ENCODE measurements around the gene RBBP9. TPM values are rescaled to one million over a fixed set of nuclear protein-coding genes. Genes with fewer than 3 reads are reported as not detected.

RBBP9 gene
- total RNA-seq, 1 experiment from 2014 or later, result 11.1 TPM

- no peaks in the 10 kb centered on the region for H3K9me3 ChIP-seq (ENCODE audit: control insufficient read depth, insufficient read depth, low read depth, low read length)
- POLR2A ChIA-PET, result no interaction called here
- H3K4me3 ChIP-seq (ENCODE audit: low read depth in 2 of 2, low read length in 2 of 2), result no peak overlapping the region
- ATAC-seq (no peak), DNase-seq (ENCODE audit: low read depth, low spot score) (no peak)
- H3K36me3 ChIP-seq (ENCODE audit: control insufficient read depth, insufficient read depth, low read length), result no peaks in the 10 kb centered on the region
- in situ Hi-C loops (cut with HindIII; ENCODE audit: low pct_unique_long_range_greater_than_20kb, low sequenced_read_pairs) (no loop called here), intact Hi-C loops (cut with micrococcal nuclease; ENCODE audit: unreplicated experiment) (no loop called here)
- no peaks in the 10 kb centered on the region for H3K27me3 ChIP-seq (ENCODE audit: control insufficient read depth, insufficient read depth, low read length)
- CTCF ChIA-PET, result no interaction called here
- no TSS peak for BruUV-seq (replicated peaks)
- H3K27ac ChIP-seq (ENCODE audit: low read length), result no peak overlapping the region
- H3K4me1 ChIP-seq (ENCODE audit: control insufficient read depth, insufficient read depth, low read length), result no peaks in the 10 kb centered on the region
- TF ChIP-seq TCF7L2 (IDR thresholded peaks at IDR 0.05; ENCODE audit: low read depth, low read length) (no peak), REST (IDR thresholded peaks at IDR 0.05; ENCODE audit: insufficient read depth in 1 of 2, low read depth in 2 of 2, low read length in 1 of 2) (no peak), CTCF (IDR thresholded peaks at IDR 0.05) (no peak), POLR2AphosphoS5 (IDR thresholded peaks at IDR 0.05; ENCODE audit: low read depth, low read length) (no peak), SIN3A (IDR thresholded peaks at IDR 0.05; ENCODE audit: borderline replicate concordance, insufficient read depth, low read depth, low read length) (no peak)
Measured at GRCh38 chr20:18436847-18437246, 60.2 kb downstream of the RBBP9 start.

Small RNAs within 50 kb of the gene (microRNA-seq; reads per million reads assigned to microRNA genes)
- 1.9 reads per million for gene MIR3192 (ENCODE audit: unreplicated experiment)

Other genes starting within 250 kb of the RBBP9 start
- gene ZNF133, start 208.7 kb downstream of the RBBP9 start, total RNA-seq (2021; ENCODE audit: unreplicated experiment), result 8.2 TPM
- 3.0 TPM for gene DZANK1, start 30.2 kb downstream of the RBBP9 start, total RNA-seq (2021; ENCODE audit: unreplicated experiment)
- 11.1 TPM for gene POLR3F, start 29.8 kb downstream of the RBBP9 start, total RNA-seq (2021; ENCODE audit: unreplicated experiment)
- 61.3 TPM for gene SEC23B, start 10.7 kb upstream of the RBBP9 start, total RNA-seq (2021; ENCODE audit: unreplicated experiment)
- gene SMIM26, start 70.2 kb upstream of the RBBP9 start, total RNA-seq (2021; ENCODE audit: unreplicated experiment), result 54.6 TPM
- gene DTD1, start 90.8 kb upstream of the RBBP9 start, total RNA-seq (2021; ENCODE audit: unreplicated experiment), result 23.6 TPM